ENCODE results near the gene CCR4. TPM values are rescaled to one million over a fixed set of nuclear protein-coding genes. Genes with fewer than 3 reads are reported as not detected.
A peak's percentile ranks its signal among the peaks of the same experiment; 100 is the strongest.
"Not testable (repeated sequence)": the region's sequence is repeated elsewhere in the genome, so short reads cannot be mapped to it uniquely, and the experiment has no call there.

CCR4 gene
- total RNA-seq = not detected in 2 replicates

GRCh38 chr3:32951410-32951811 lies at the start of gene CCR4:
CCR4 (plus strand) TSS chr3:32951644; CDS start chr3:32953423, 1,779 bp downstream.
- H3K9me3 ChIP-seq (ENCODE audit: low read depth, low read length) = no peaks in the 10 kb centered on the region
- no peaks in the 10 kb centered on the region for H3K36me3 ChIP-seq (ENCODE audit: insufficient read depth, low read length)
- DNase-seq (ENCODE audit: insufficient read length, low spot score, missing footprints) = no peak
- peaks cover 3% of the 10 kb centered on the region for H3K27me3 ChIP-seq (ENCODE audit: insufficient read depth, low read length)
- H2AFZ ChIP-seq (ENCODE audit: low read length) = no peak within 1 kb of the TSS
- no peak for TF ChIP-seq CTCF (IDR thresholded peaks at IDR 0.05; ENCODE audit: extremely low read depth, low read depth, low read length)
- H4K20me1 ChIP-seq (ENCODE audit: insufficient read depth, low read length) = no peaks in the 10 kb centered on the region
- no peak within 1 kb of the TSS for H3K4me2 ChIP-seq (ENCODE audit: insufficient read depth, low read length)
- no peak within 1 kb of the TSS for H3K27ac ChIP-seq (ENCODE audit: low read depth, low read length)
- H3K79me2 ChIP-seq (ENCODE audit: insufficient read depth, low read length) = no peaks in the 10 kb centered on the region
- no peaks in the 10 kb centered on the region for H3K4me1 ChIP-seq (ENCODE audit: insufficient read depth, low read length)
- H3K4me3 ChIP-seq (ENCODE audit: insufficient read depth, low read length) = no peak within 1 kb of the TSS

GRCh38 chr3:32902887-32903371 lies 48.5 kb upstream of the CCR4 start:
- not testable (repeated sequence) for H3K4me1 ChIP-seq (ENCODE audit: insufficient read depth, low read length); H2AFZ ChIP-seq (ENCODE audit: low read length); H3K79me2 ChIP-seq (ENCODE audit: insufficient read depth, low read length); H3K9me3 ChIP-seq (ENCODE audit: low read depth, low read length); H3K36me3 ChIP-seq (ENCODE audit: insufficient read depth, low read length); H3K4me3 ChIP-seq (ENCODE audit: insufficient read depth, low read length); DNase-seq (ENCODE audit: insufficient read length, low spot score, missing footprints); H3K27ac ChIP-seq (ENCODE audit: low read depth, low read length); H4K20me1 ChIP-seq (ENCODE audit: insufficient read depth, low read length)
- Histone ChIP-seq H3K4me2 (ENCODE audit: insufficient read depth, low read length) (peak overlapping the region; percentile 23), H3K27me3 (ENCODE audit: insufficient read depth, low read length) (peaks cover 31% of the 10 kb centered on the region)

- H3K4me3 ChIP-seq (ENCODE audit: insufficient read depth, low read length) = no peak overlapping the region
- no peak for DNase-seq (ENCODE audit: insufficient read length, low spot score, missing footprints)
Observed at GRCh38 chr3:32903953-32904352, 47.5 kb upstream of the CCR4 start.

GRCh38 chr3:32909999-32910398 lies 41.4 kb upstream of the CCR4 start:
- Histone ChIP-seq H3K36me3 (ENCODE audit: insufficient read depth, low read length) (no peaks in the 10 kb centered on the region), H3K4me3 (ENCODE audit: insufficient read depth, low read length) (no peak overlapping the region), H3K27ac (ENCODE audit: low read depth, low read length) (no peak overlapping the region), H3K9me3 (ENCODE audit: low read depth, low read length) (no peaks in the 10 kb centered on the region), H3K4me1 (ENCODE audit: insufficient read depth, low read length) (peaks cover 8% of the 10 kb centered on the region), H3K27me3 (ENCODE audit: insufficient read depth, low read length) (no peaks in the 10 kb centered on the region), H4K20me1 (ENCODE audit: insufficient read depth, low read length) (no peaks in the 10 kb centered on the region), H3K79me2 (ENCODE audit: insufficient read depth, low read length) (no peaks in the 10 kb centered on the region), H2AFZ (ENCODE audit: low read length) (no peak overlapping the region), H3K4me2 (ENCODE audit: insufficient read depth, low read length) (no peak overlapping the region)
- no peak for TF ChIP-seq CTCF (IDR thresholded peaks at IDR 0.05; ENCODE audit: extremely low read depth, low read depth, low read length)
- DNase-seq (ENCODE audit: insufficient read length, low spot score, missing footprints) = no peak

More at GRCh38 chr3:32903953-32904352, 47.5 kb upstream of the CCR4 start:
- Histone ChIP-seq H3K4me1 (ENCODE audit: insufficient read depth, low read length) (no peaks in the 10 kb centered on the region), H3K79me2 (ENCODE audit: insufficient read depth, low read length) (no peaks in the 10 kb centered on the region), H3K27ac (ENCODE audit: low read depth, low read length) (no peak overlapping the region), H3K4me2 (ENCODE audit: insufficient read depth, low read length) (no peak overlapping the region), H4K20me1 (ENCODE audit: insufficient read depth, low read length) (no peaks in the 10 kb centered on the region), H2AFZ (ENCODE audit: low read length) (no peak overlapping the region), H3K27me3 (ENCODE audit: insufficient read depth, low read length) (peaks cover 22% of the 10 kb centered on the region), H3K9me3 (ENCODE audit: low read depth, low read length) (no peaks in the 10 kb centered on the region), H3K36me3 (ENCODE audit: insufficient read depth, low read length) (no peaks in the 10 kb centered on the region)
- TF ChIP-seq CTCF (IDR thresholded peaks at IDR 0.05; ENCODE audit: extremely low read depth, low read depth, low read length) = no peak

All from osteoblast (primary cell).